ENCODE results near the gene ADAMTS9.

DNA sequence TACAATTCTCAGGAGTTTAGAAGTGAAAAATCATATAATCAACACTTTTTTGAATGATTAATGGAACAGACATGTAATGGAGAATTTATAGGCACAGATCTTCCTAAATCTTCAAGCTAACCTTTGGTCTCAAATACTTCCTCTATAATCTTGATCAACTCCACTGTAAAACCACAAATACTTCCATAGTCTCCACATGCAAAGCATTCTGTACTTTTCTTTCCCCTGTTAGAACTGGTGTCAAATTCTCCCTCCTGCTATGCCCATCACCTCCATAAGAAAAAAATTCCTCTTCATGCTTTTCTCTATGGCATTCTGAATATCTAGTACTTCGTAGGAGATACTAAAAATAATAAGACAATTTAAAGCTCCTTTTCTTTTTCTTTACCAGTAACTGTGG, 214.3 kb downstream of the ADAMTS9 start:
- TF ChIP-seq POLR2A (IDR thresholded peaks at IDR 0.05) = no peak
- TF ChIP-seq, protein P1, sequence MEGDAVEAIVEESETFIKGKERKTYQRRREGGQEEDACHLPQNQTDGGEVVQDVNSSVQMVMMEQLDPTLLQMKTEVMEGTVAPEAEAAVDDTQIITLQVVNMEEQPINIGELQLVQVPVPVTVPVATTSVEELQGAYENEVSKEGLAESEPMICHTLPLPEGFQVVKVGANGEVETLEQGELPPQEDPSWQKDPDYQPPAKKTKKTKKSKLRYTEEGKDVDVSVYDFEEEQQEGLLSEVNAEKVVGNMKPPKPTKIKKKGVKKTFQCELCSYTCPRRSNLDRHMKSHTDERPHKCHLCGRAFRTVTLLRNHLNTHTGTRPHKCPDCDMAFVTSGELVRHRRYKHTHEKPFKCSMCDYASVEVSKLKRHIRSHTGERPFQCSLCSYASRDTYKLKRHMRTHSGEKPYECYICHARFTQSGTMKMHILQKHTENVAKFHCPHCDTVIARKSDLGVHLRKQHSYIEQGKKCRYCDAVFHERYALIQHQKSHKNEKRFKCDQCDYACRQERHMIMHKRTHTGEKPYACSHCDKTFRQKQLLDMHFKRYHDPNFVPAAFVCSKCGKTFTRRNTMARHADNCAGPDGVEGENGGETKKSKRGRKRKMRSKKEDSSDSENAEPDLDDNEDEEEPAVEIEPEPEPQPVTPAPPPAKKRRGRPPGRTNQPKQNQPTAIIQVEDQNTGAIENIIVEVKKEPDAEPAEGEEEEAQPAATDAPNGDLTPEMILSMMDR (IDR thresholded peaks at IDR 0.05) = no peak

Measured in prostate gland (tissue), 2 donors.